HG03060 (cell line): ENCODE measurements around the gene PAPOLG.
A peak's percentile ranks its signal among the peaks of the same experiment; 100 is the strongest.
"Not testable (repeated sequence)": the region's sequence is repeated elsewhere in the genome, so short reads cannot be mapped to it uniquely, and the experiment has no call there.

Experiments used
- ATAC-seq: cut with Tn5 transposase; IDR thresholded peaks from one replicate; pipeline ENCODE4 v1.9.1; 2021; ENCODE audit warnings: low read depth, moderate number of reproducible peaks; ENCODE audit not compliant: unreplicated experiment

PAPOLG gene

GRCh38 chr2:60771508-60771907 lies 15.4 kb downstream of the PAPOLG start:
- ATAC-seq: no peak

DNA sequence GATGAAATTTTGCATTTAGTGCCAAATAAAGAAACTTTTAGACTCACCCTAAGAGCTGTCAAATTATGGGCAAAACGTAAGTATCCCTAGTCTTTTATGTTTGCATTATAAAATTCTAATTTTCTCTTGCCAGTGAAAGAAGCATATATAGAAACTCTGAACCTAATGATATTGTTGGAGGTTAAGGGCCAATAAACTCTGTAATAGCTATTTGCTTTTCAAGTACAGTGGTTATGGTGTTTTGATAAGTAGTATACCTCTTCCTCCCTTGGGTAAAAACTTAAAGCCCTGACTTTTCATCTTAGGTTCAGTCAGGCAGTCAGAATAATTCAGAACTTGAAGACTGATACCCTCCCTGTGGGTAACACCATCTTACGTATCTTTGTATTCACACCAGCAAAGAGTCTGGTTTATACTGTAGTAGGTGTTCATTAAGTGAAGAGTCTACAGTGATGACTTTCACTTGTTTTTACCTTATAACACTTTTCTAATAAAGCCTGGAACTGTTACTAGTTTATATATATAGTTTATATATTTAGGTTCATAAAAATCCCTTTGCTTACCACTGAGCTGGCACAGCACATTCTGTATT lies 19.1 kb downstream of the PAPOLG start:
- no peak for ATAC-seq

DNA sequence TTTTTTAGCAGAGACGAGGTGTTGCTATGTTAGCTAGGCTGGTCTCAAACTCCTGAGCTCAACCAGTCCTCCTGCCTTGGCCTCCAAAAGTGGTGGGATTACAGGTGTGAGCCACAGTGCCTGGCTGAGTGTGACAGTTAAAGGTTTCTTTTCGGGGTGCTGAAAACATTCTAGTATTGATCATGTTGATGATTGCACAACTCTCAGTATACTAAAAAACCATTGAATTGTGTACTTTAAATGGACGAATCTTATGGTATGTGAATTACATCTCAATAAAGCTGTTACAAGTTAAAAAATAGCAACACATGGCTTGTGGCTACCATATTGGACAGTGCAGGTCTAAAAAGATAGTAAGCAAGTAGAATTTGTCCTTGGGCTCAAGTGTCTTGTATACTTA lies 22.3 kb downstream of the PAPOLG start:
- ATAC-seq: no peak

GRCh38 chr2:60779426-60779825 lies 23.4 kb downstream of the PAPOLG start:
- no peak for ATAC-seq

- no peak for ATAC-seq
These were observed 24.7 kb downstream of the PAPOLG start for GRCh38 chr2:60780721-60781120.

DNA sequence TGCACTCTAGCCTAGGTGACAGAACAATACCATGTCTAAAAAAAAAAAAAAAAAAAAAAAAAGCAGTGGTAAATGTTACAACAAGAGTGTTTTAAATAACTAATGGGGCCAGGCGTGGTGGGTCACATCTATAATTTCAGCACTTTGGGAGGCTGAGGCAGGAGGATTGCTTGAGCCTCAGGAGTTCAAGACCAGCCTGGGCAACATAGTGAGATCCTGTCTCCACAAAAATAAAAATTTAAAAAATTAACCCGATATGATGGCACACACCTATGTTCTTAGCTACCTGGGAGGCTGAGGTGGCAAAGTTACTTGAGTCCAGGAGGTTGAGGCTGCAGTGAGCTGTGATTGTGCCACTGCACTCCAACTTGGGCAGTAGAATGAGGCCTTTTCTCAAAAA lies 37.1 kb downstream of the PAPOLG start:
- no peak for ATAC-seq

DNA sequence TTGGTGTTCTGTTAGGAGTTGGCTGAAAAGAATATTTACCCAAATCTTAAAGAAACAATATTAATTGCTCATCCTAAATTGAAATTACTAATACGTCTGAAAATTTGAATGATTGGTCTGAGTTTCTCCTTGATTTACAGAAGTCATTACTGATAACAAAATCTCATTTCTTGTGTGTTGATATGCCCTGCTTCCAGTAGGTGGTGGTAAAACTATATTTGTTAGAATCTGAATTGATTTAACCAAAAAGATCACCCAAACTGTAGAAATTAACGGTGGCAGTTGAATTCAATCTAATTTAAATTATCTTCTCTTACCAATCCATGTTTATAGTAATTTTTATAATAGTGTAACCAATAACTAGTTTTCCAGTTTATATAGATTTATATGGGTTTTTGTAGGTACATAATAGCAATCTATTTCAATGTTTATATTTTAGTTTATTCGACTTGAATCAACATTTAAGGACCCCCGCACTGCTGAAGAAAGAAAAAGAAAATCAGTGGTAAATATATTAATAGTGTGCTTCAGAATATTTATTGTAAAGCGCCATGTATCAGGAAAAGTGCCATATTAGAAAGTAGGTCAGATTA lies 38.3 kb downstream of the PAPOLG start:
- no peak for ATAC-seq

DNA sequence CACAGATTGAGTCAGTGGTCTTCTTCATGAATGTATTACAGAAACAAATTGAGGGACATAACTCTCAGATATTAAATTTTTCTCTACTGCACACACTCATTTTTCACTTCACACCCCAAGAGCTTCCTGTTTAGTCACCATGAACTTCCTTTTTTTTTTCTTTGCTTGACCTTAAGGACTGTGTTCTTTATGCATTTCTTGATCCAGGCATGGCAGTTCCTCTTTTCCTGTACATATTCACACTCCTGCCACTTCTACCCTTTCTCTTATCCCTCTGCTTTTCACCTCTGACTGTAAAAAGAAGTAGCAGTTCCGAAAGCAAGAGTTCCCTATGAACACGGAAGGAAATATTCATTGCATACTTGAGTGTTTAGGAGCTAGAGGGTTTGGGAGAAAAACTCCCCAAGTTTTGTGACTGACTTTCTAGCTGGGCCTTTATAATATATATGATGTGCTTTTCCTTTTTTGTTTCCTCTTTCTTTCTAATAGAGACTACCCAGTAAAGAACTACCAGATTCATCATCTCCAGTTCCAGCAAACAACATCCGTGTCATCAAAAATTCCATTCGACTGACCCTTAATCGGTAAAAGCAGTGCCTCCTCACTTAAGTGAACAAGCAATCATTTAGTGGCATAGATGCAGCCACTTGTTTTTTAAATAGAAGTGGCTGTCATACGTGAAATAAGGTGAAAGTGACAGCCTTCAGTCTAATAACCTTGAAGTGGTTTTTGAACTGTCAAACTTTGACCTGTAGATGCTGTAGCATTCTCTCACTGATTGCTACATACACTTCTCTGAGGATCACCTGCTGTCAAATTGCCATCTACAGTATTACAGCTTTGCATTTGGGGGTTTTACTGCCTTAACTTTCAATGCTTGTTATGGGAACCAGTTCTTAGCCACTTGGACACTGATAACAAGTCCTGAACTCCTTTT lies 40.8 kb downstream of the PAPOLG start:
- ATAC-seq: no peak

DNA sequence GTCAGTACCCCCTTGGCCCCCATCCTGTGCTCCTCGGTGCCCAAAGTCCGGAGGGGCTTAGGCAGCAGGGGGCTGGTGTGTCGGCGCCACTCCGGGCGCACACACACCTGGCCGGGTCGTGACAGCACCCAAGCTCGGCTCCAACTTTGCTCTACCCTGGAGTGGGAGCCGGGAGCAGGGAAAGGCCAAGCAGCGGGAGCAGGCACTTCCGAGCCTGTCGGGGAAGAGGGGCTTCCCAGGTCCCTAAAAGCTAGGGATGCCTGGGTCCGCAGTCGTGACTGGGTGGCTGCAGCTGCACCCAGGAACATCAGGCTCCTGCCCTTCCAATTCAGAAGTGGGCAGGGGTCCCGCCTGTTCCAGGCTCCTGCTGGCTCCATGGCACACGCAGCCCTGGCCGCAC lies 48.4 kb downstream of the PAPOLG start:
- ATAC-seq: no peak

- ATAC-seq: no peak
These were observed 50.5 kb downstream of the PAPOLG start for GRCh38 chr2:60806595-60806987.

GRCh38 chr2:60806988-60807681 lies 51.1 kb downstream of the PAPOLG start:
- peak; percentile 55 for ATAC-seq

DNA sequence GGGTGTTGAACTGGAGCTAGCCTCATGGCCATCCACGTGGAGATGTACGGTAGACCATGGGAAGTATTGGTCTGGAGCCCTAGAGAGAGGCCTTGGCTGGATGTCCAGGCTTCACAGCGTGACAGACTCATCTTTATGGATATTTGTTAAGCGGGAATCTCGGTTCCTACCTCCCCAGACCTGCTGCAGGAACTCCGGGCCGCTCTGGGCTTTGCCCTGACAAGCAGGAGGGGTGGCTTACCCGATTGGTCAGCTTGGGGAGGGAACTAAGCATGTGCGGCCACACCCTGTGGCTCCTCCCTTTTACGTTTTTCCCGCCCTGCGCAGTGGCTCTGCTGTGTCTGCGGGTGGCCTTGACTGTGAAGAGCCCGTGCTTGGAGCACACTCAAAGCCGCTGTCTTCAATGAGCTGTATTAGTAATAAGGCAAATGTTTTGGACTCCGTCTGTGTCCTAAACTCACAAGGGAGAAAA lies 52.3 kb downstream of the PAPOLG start:
- no peak for ATAC-seq

- ATAC-seq: no peak
These were observed 55.7 kb downstream of the PAPOLG start for GRCh38 chr2:60811491-60812375.

- not testable (repeated sequence) for ATAC-seq
These were observed 61.1 kb downstream of the PAPOLG start for GRCh38 chr2:60817191-60817590.

- ATAC-seq: no peak
These were observed 62.2 kb downstream of the PAPOLG start for GRCh38 chr2:60818272-60818671.

- no peak for ATAC-seq
These were observed 63.2 kb downstream of the PAPOLG start for GRCh38 chr2:60819155-60819862.

DNA sequence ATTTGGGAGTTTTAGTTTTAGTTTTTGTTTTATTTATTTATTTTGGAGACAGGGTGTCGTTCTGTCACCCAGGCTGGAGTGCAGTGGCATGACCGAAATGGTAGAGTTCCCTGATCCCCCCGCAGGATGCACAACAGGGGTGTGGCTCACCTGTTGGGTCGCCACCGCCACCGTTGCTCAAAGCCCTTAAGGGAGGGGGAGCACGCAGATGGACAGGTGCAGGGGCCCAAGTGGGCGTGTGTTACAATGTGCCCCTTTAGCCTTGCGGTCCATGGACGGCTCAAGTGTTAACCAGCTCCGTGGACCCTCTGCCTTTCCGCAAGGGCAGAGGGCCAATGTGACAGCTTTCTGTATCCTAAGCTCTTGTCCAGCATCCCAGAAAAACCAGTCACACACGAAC lies 63.9 kb downstream of the PAPOLG start:
- ATAC-seq: no peak

- ATAC-seq: no peak
These were observed 64.5 kb downstream of the PAPOLG start for GRCh38 chr2:60820416-60821132.

GRCh38 chr2:60821133-60821469 lies 65.0 kb downstream of the PAPOLG start:
- no peak for ATAC-seq
